HepG2 (cell line): ENCODE data around the gene FBH1. TPM values are rescaled to one million over a fixed set of nuclear protein-coding genes. Genes with fewer than 3 reads are reported as not detected.

Experiments
- AGO2 ChIP-seq: fragments of 200-400 bp; formaldehyde crosslinking; optimal IDR thresholded peaks from 2 replicates; pipeline ENCODE3; 2017; ENCODE audit warnings: mild to moderate bottlenecking, low read depth, low read length, moderate library complexity
- ARNT2 ChIP-seq: sonication (generic); formaldehyde crosslinking; IDR thresholded peaks from 2 replicates; pipeline ENCODE4 v1.8.0; 2022; ENCODE audit warnings: mild to moderate bottlenecking, low read depth, missing genetic modification reagents, moderate library complexity
- CHCHD3 ChIP-seq: sonication (generic); formaldehyde crosslinking; IDR thresholded peaks from 2 replicates; pipeline ENCODE4 v1.8.0; 2022; ENCODE audit warnings: mild to moderate bottlenecking, missing genetic modification reagents, moderate library complexity
- CHD4 ChIP-seq: fragments of 200-600 bp; sonication (generic); IDR thresholded peaks from 2 replicates; pipeline ENCODE4 v1.7.0; 2017; ENCODE audit warnings: mild to moderate bottlenecking, low read length, borderline replicate concordance
- ELF1 ChIP-seq: sonication (generic); formaldehyde crosslinking; IDR thresholded peaks from 2 replicates; pipeline ENCODE4 v1.4.0; 2020; ENCODE audit warnings: missing genetic modification reagents
- FOSL2 ChIP-seq: sonication (generic); formaldehyde crosslinking; IDR thresholded peaks from 2 replicates; pipeline ENCODE4 v1.4.0; 2020; ENCODE audit warnings: missing genetic modification reagents
- GATAD2A ChIP-seq: IDR thresholded peaks from 2 replicates; pipeline ENCODE4 v1.6.1; 2016
- MLXIP ChIP-seq: sonication (generic); formaldehyde crosslinking; IDR thresholded peaks from 2 replicates; pipeline ENCODE4 v1.9.0; 2021; ENCODE audit warnings: missing genetic modification reagents, borderline replicate concordance
- NR2C2 ChIP-seq: sonication (generic); formaldehyde crosslinking; IDR thresholded peaks from 2 replicates; pipeline ENCODE4 v1.4.0; 2020; ENCODE audit warnings: missing genetic modification reagents, mild to moderate bottlenecking, moderate library complexity, borderline replicate concordance
- POLR2A ChIP-seq, 2 experiments: IDR thresholded peaks; 2 replicates each; pipeline ENCODE4 v1.6.1; 2011; ENCODE audit warnings: low read depth in 2 of 2, low read length in 2 of 2, mild to moderate bottlenecking in 1 of 2, moderate library complexity in 1 of 2; ENCODE audit not compliant: insufficient read depth in 1 of 2
- PRMT3 ChIP-seq: sonication (generic); formaldehyde crosslinking; IDR thresholded peaks from 2 replicates; pipeline ENCODE4 v1.8.1; 2022; ENCODE audit warnings: low read depth, mild to moderate bottlenecking, moderate library complexity, missing genetic modification reagents, borderline replicate concordance
- YEATS2 ChIP-seq: sonication (generic); formaldehyde crosslinking; IDR thresholded peaks from 2 replicates; pipeline ENCODE4 v1.4.0; 2020; ENCODE audit warnings: missing genetic modification reagents, borderline replicate concordance
- ZMYM4 ChIP-seq: sonication (generic); formaldehyde crosslinking; IDR thresholded peaks from 2 replicates; pipeline ENCODE4 v1.8.1; 2023; ENCODE audit warnings: mild to moderate bottlenecking, missing genetic modification reagents
- ZNF235 ChIP-seq: sonication (generic); formaldehyde crosslinking; IDR thresholded peaks from 2 replicates; pipeline ENCODE4 v1.8.1; 2023; ENCODE audit warnings: mild to moderate bottlenecking, missing genetic modification reagents, borderline replicate concordance
- ZNF337 ChIP-seq: sonication (generic); formaldehyde crosslinking; IDR thresholded peaks from 2 replicates; pipeline ENCODE4 v1.5.1; 2020; ENCODE audit warnings: missing genetic modification reagents, low read depth, mild to moderate bottlenecking, borderline replicate concordance
- ZNF33A ChIP-seq: sonication (generic); formaldehyde crosslinking; IDR thresholded peaks from 2 replicates; pipeline ENCODE4 v1.5.1; 2020; ENCODE audit warnings: missing genetic modification reagents, mild to moderate bottlenecking, moderate library complexity, borderline replicate concordance
- ZNF431 ChIP-seq: sonication (generic); formaldehyde crosslinking; IDR thresholded peaks from 2 replicates; pipeline ENCODE4 v1.9.0; 2022; ENCODE audit warnings: missing genetic modification reagents, low read depth, mild to moderate bottlenecking, borderline replicate concordance
- ZNF577 ChIP-seq: sonication (generic); formaldehyde crosslinking; IDR thresholded peaks from 2 replicates; pipeline ENCODE4 v1.4.0; 2020; ENCODE audit warnings: mild to moderate bottlenecking, low read depth, missing genetic modification reagents, borderline replicate concordance
- ZNF772 ChIP-seq: sonication (generic); formaldehyde crosslinking; IDR thresholded peaks from 2 replicates; pipeline ENCODE4 v1.5.0; 2020; ENCODE audit warnings: mild to moderate bottlenecking, missing genetic modification reagents
- ZNF792 ChIP-seq: IDR thresholded peaks from 2 replicates; pipeline ENCODE4 v1.6.1; 2016
- polyA plus RNA-seq, 8 experiments: library from polyadenylated mRNA; depleted of rRNA in 3 of 8; stranded (reverse) in 7 of 8; unstranded in 1 of 8; fragments of >200 nt; fragmentation: Illumina TruSeq in 4 of 8; extraction: Trizol in 4 of 8; gene quantifications; 2 replicates each; pipeline versions ENCODE4 v1.2.1 to v1.2.3, GENCODE V29; 2011 to 2016; ENCODE audit warnings: low read depth in 4 of 8, missing spikeins in 1 of 8, mixed read lengths in 1 of 8; ENCODE audit not compliant: insufficient read depth in 1 of 8
- total RNA-seq, 5 experiments: library from RNA; depleted of rRNA; stranded (reverse); fragments of >200 nt; fragmentation: Illumina TruSeq; extraction: Trizol; gene quantifications; 2 replicates each; pipeline ENCODE4 v1.2.3, GENCODE V29; 2016; ENCODE audit warnings: low read depth in 1 of 5
- TF ChIP-seq, protein P1 (sequence below): fragments of 450-650 bp; IDR thresholded peaks from 2 replicates; pipeline ENCODE4 v1.6.1; 2017
- TF ChIP-seq, protein P2 (sequence below): sonication (generic); formaldehyde crosslinking; conservative IDR thresholded peaks from 2 replicates; pipeline ENCODE4 v1.4.0; 2020; ENCODE audit warnings: missing genetic modification reagents

FBH1 gene
- total and polyA plus RNA-seq, 2 of the 13 experiments (the other 11 are each of a cell fraction or from before 2014, with no cell fraction given), result 48.8 to 60.3 TPM

DNA sequence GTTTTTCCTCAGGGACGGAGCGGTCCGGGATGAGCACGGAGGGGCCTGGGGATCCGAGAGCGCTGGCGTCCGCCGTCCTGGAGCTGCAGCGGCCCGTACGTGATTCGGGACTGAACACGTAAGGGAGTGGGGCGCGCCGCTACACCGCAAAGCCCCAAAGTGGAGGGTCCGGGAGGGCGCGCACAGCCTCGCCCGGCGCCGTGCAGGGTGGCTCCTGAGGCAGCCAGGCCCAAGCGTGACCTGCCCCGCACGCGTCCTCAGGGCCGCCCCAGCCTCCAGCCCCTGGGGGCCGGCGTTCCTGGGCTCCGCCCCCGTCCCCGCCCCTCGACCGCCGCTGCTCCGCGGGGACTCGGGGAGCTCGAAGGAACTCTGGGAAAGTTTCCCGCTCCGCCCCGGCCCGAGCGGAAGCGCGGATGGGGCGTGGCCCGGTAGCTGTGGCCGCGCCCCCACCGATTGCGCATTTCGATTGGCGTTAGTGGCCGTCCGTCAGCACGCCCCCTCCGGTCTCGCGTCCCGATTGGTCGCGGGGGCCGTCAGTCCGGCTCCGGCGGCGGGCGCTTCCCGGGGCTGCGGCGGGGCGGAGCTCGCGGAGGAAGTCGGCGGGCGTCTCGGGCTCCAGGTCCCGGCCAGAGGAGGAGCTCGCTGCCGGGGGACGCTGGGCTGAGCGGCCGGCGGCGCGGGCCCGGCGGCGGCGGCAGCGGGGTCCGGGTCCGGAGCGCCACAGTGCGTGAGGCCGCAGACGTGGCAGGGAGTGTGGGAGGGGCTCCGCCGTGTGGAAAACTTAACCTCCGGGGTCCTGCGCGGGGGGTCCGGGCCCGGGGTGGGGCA is at the start of gene FBH1, which contains the start of gene ANKRD16 (continued):
- no peak for TF ChIP-seq MLXIP (CRISPR knock-in tag)
- TF ChIP-seq ZMYM4 (CRISPR knock-in tag), result peak; percentile 67
- TF ChIP-seq, protein P1, sequence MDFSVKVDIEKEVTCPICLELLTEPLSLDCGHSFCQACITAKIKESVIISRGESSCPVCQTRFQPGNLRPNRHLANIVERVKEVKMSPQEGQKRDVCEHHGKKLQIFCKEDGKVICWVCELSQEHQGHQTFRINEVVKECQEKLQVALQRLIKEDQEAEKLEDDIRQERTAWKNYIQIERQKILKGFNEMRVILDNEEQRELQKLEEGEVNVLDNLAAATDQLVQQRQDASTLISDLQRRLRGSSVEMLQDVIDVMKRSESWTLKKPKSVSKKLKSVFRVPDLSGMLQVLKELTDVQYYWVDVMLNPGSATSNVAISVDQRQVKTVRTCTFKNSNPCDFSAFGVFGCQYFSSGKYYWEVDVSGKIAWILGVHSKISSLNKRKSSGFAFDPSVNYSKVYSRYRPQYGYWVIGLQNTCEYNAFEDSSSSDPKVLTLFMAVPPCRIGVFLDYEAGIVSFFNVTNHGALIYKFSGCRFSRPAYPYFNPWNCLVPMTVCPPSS, result no peak
- peak; percentile 75; the same call in 1 of the 2 replicates for TF ChIP-seq NR2C2 (CRISPR knock-in tag)
- TF ChIP-seq FOSL2 (CRISPR knock-in tag), result peak; percentile 8; the same call in 1 of the 2 replicates
- TF ChIP-seq ELF1, result peak; percentile 88
- TF ChIP-seq ZNF772 (CRISPR knock-in tag), result 0 out of 2 replicates have a peak, but pooled peaks have one; percentile 30
- no peak for TF ChIP-seq CHD4
- TF ChIP-seq CHCHD3 (CRISPR knock-in tag), result peak; percentile 93
- TF ChIP-seq, protein P2, sequence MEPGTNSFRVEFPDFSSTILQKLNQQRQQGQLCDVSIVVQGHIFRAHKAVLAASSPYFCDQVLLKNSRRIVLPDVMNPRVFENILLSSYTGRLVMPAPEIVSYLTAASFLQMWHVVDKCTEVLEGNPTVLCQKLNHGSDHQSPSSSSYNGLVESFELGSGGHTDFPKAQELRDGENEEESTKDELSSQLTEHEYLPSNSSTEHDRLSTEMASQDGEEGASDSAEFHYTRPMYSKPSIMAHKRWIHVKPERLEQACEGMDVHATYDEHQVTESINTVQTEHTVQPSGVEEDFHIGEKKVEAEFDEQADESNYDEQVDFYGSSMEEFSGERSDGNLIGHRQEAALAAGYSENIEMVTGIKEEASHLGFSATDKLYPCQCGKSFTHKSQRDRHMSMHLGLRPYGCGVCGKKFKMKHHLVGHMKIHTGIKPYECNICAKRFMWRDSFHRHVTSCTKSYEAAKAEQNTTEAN, result peak; percentile 70
- TF ChIP-seq AGO2, result peak; percentile 67
- TF ChIP-seq ZNF33A (CRISPR knock-in tag), result no peak
- peak; percentile 23; the same call in 1 of the 2 replicates for TF ChIP-seq GATAD2A (CRISPR knock-in tag)
- no peak for TF ChIP-seq ZNF235 (CRISPR knock-in tag)
- TF ChIP-seq POLR2A (IDR thresholded peaks at IDR 0.05; ENCODE audit: insufficient read depth in 1 of 2, low read depth in 2 of 2, low read length in 2 of 2), result peak; percentile 90 to 97
- TF ChIP-seq ZNF792, result peak; percentile 64; the same call in 1 of the 2 replicates
- 0 out of 2 replicates have a peak, but pooled peaks have one; percentile 24 for TF ChIP-seq ZNF431 (CRISPR knock-in tag)
- TF ChIP-seq PRMT3 (CRISPR knock-in tag), result no peak
- TF ChIP-seq YEATS2 (CRISPR knock-in tag), result peak; percentile 79; the same call in 1 of the 2 replicates
- TF ChIP-seq ZNF577, result no peak
- TF ChIP-seq ZNF337 (CRISPR knock-in tag), result no peak
- peak; percentile 89 for TF ChIP-seq ARNT2 (CRISPR knock-in tag)
